Activated naive CD4-positive, alpha-beta T cell treated with anti-CD3 and anti-CD28 coated beads for 36 hours (primary cell): Measurements from ENCODE around the gene CAPNS2. TPM values are rescaled to one million over a fixed set of nuclear protein-coding genes. Genes with fewer than 3 reads are reported as not detected.
"Not testable (repeated sequence)": the region's sequence is repeated elsewhere in the genome, so short reads cannot be mapped to it uniquely, and the experiment has no call there.

Experiments
- CTCF ChIA-PET: fragments of 350-600 bp; sonication (Branson Sonifier 250); formaldehyde crosslinking; loops from one replicate; lab custom pipeline; 2021; ENCODE audit warnings: antibody characterized with exemption; lab: Charles Lee
- DNase-seq: peaks from one replicate; pipeline ENCODE4 v3.0.0-alpha.2; 2020
- H3K27ac Mint-ChIP-seq: one replicate; pipeline ENCODE4 v1.8.0; 2021; ENCODE audit warnings: mild to moderate bottlenecking, mixed read lengths
- H3K27me3 Mint-ChIP-seq: one replicate; pipeline ENCODE4 v1.8.0; 2021; ENCODE audit warnings: low read depth, mixed read lengths
- H3K36me3 Mint-ChIP-seq: one replicate; pipeline ENCODE4 v1.8.0; 2021; ENCODE audit warnings: low read depth, mixed read lengths
- H3K4me1 Mint-ChIP-seq: one replicate; pipeline ENCODE4 v1.8.0; 2021; ENCODE audit warnings: low read depth, mixed read lengths
- H3K4me3 Mint-ChIP-seq: one replicate; pipeline ENCODE4 v1.8.0; 2021; ENCODE audit warnings: mild to moderate bottlenecking, moderate library complexity, mixed read lengths
- H3K9me3 Mint-ChIP-seq: one replicate; pipeline ENCODE4 v1.8.0; 2021; ENCODE audit warnings: mixed read lengths
- intact Hi-C: fragments of 100-400 bp; cut with micrococcal nuclease; formaldehyde crosslinking; loops from one replicate; pipeline ENCODE4 v1.15.1; 2023
- total RNA-seq, 2 experiments: library from RNA; stranded (reverse); gene quantifications; one replicate each; pipeline ENCODE4 v1.2.3, GENCODE V29; 2021

CAPNS2 gene
- total RNA-seq, 2 experiments from 2014 or later: not detected

GRCh38 chr16:55613613-55614335, 47.3 kb downstream of the CAPNS2 start:
- H3K27me3 Mint-ChIP-seq: peaks cover 11% of the 10 kb centered on the region
- intact Hi-C loops: no loop called here
- no peak overlapping the region for H3K27ac Mint-ChIP-seq
- H3K9me3 Mint-ChIP-seq: peaks cover 2% of the 10 kb centered on the region
- no peaks in the 10 kb centered on the region for H3K4me1 Mint-ChIP-seq
- H3K36me3 Mint-ChIP-seq: peaks cover 1% of the 10 kb centered on the region
- H3K4me3 Mint-ChIP-seq: no peak overlapping the region
- CTCF ChIA-PET: no interaction called here
- no peak for DNase-seq

- Mint-ChIP-seq H3K4me3 (no peak overlapping the region), H3K4me1 (no peaks in the 10 kb centered on the region), H3K9me3 (peaks cover 2% of the 10 kb centered on the region), H3K27ac (no peak overlapping the region), H3K27me3 (peaks cover 11% of the 10 kb centered on the region), H3K36me3 (peaks cover 1% of the 10 kb centered on the region)
- CTCF ChIA-PET: no interaction called here
- DNase-seq: no peak
- intact Hi-C loops: no loop called here
Observed at GRCh38 chr16:55615071-55615470, 48.6 kb downstream of the CAPNS2 start.

- H3K27me3 Mint-ChIP-seq, DNase-seq, H3K9me3 Mint-ChIP-seq, H3K27ac Mint-ChIP-seq, H3K4me1 Mint-ChIP-seq, CTCF ChIA-PET, H3K4me3 Mint-ChIP-seq, H3K36me3 Mint-ChIP-seq, intact Hi-C loops: not testable (repeated sequence)
Observed at GRCh38 chr16:55615670-55616069, 49.2 kb downstream of the CAPNS2 start.

Other genes with a start within 250 kb of the CAPNS2 start
- gene IRX6, start 242.5 kb upstream of the CAPNS2 start, total RNA-seq: not detected
- not detected for gene MMP2, start 87.5 kb upstream of the CAPNS2 start, total RNA-seq
- under 1 TPM; 0.12 to 0.32 TPM for gene LPCAT2, start 57.6 kb upstream of the CAPNS2 start, total RNA-seq
- not detected for gene SLC6A2, start 89.3 kb downstream of the CAPNS2 start, total RNA-seq